NCI-H226 (cell line): Measurements from ENCODE around the gene SNX33.
A peak's percentile ranks its signal among the peaks of the same experiment; 100 is the strongest.
"Not testable (repeated sequence)": the region's sequence is repeated elsewhere in the genome, so short reads cannot be mapped to it uniquely, and the experiment has no call there.

ENCODE experiments used
- DNase-seq: peaks from one replicate; pipeline ENCODE4 v3.0.0-alpha.2; 2015

The SNX33 gene

GRCh38 chr15:75647370-75648155, at the start of gene SNX33:
SNX33 (plus strand) TSS chr15:75647912; CDS start chr15:75649103, 1,191 bp downstream.
- peak; percentile 93 for DNase-seq

GRCh38 chr15:75598361-75598760, 49.4 kb upstream of the SNX33 start:
- DNase-seq, result no peak

DNA sequence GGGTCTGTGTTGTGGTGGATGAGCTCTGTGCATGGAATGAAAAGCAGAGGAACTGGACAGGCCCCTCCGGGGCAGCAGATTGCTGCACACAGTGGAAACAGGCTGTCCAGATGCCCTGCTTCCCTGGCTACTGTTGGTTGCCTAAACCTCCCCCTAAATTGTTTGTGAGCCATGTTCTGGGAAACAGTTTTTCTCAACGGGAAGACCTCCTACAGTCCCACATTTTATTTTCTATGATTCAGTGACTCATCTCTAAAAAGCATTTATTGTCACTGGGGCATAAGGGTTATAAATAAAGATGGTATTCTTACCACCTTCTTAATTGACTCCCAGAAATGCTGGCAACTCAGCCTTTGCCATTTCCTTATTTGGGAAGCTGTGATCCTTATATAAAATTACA, 48.3 kb upstream of the SNX33 start:
- no peak for DNase-seq

DNA sequence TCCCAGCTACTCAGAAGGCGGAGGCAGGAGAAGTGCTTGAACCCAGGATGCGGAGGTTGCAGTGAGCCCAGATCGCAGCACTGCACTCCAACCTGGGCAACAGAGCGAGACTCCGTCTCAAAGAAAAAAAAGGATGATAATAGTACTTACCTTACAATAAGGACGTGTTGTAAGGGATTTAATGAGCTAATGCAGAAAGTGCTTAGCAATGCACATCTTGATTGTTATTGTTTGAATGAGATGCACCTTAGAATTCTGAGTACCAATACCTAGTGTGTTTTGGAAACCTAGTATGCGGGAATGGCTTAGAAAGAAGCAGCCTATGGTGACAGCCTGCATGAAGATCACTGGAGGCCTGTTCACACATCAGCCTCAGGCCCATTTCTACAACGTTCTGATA, 41.7 kb upstream of the SNX33 start:
- no peak for DNase-seq

GRCh38 chr15:75606711-75607699, 40.7 kb upstream of the SNX33 start:
- DNase-seq, result peak; percentile 48

- DNase-seq, result no peak
These were observed 30.9 kb upstream of the SNX33 start for GRCh38 chr15:75616766-75617165.

GRCh38 chr15:75620058-75620820, 27.5 kb upstream of the SNX33 start:
- DNase-seq, result peak; percentile 77

DNA sequence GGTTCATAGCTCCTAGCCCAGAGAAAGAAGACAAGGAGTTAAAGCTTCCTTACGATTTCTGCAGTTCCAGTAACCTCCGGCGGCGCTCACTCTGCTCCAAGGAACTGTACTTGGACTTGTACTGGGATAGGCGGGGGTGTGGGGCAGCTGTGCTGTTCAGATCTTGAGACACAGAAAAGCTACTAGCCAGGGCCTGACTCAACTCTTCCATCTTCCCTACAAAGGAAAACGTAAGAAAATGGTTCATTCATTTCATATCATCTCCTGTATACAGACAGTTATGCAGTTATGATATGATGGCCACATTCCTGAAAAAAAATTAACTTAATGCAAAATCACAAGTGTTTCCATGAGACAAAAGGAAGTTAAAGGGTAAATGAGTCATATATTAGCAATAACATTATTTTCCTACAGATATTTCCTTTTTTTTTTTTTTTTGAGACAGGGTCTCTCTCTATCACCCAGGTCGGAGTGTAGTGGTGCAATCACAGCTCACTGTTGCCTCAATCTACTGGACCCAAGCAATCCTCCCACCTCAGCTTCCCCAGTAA, 26.8 kb upstream of the SNX33 start:
- DNase-seq, result peak; percentile 93

DNA sequence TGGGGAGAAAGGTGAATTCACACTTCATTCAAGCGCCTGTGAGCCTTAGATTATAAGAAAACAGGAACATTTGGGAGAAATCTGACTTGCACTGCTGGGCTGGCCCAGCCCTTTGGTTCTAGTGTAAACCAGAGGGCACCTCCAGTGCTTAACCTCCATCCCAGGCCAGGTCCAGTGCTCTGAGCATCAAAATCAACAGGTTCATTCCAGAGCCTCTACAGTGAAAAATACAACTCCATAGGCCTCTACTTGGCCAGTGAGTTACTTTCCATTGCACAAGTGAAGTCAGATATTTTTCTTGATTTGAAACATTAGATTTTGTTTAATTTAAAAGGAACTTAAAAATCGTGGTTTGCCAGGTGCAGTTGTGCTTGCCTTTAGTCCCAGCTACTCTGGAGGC, 25.2 kb upstream of the SNX33 start:
- DNase-seq, result no peak

DNA sequence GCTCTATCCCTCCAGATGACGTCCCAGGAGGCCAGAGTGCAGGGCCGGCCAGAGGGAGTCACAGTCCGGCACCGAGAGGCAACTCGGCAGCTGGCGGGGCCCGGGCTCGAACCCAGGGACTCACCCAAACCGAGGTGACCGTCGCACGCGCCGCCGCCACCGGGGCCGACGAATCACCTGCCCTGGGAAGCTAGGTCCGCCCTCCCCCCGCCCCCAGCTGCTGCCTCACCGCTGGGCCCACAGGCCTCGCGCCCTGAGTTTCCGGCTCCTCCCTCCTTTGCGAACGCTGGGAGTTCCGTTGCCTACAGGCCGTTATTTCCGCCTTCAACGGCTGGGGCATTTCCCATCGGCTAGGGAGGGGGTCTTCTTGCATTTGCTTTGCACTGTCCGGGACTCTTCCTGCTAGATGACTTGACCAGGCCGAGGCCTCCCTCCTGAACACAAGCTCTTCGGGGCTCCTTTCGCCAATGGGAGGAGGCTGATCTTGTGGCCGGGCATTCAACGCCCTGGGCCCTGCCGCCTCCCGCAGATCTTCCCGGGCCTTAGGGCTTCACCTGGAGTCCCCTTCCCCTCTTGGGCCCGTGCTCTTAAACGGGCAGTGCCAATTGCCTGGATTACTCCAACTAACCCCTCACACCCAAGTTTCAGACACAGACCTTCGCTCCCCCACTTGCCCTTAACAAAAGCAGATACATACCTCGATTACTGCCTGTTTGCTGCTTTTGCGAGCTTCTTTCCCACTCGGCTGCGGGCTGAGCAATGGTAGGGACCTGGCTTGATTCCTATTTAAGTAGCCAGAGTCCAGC, 22.0 kb upstream of the SNX33 start, which contains the start of gene SNUPN:
SNUPN (minus strand) TSS at position 184 of the 806 bp plus-strand sequence. CDS start 4,674 bp downstream, outside the sequence.
- DNase-seq, result peak; percentile 92

DNA sequence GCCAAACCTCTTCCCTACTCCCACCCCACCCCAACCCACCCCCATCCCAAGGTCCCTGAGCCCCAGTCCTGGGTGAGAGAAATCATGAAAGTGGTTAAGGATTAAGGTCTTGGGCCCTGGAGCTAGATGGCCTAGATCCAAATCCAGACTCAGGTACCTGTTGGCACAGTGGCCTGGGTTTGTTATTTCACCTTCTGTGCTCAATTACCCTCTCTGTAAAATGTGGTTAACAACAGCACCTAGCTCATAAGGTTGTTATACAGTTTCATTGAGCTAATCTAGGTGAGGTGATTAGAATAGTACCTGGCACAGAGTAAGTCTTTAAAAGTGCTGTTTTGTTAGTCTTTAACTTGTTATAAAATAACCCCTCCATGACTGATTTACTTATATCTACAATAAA, 15.8 kb upstream of the SNX33 start:
- no peak for DNase-seq

DNA sequence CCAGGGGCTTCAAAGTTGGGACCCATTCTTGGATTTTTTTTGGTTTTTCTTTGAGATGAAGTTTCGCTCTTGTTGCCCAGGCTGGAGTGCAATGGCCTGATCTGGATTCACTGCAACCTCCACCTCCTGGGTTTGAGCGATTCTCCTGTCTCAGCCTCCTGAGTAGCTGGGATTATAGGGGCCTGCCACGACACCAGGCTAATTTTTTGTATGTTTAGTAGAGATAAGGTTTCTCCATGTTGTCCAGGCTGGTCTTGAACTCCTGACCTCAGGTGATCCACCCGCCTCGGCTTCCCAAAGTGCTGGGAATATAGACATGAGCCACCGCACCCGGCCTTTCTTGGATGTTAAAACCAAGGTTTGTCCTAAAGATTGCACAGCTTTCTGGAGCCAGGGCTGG, 13.8 kb upstream of the SNX33 start:
- DNase-seq, result not testable (repeated sequence)

DNA sequence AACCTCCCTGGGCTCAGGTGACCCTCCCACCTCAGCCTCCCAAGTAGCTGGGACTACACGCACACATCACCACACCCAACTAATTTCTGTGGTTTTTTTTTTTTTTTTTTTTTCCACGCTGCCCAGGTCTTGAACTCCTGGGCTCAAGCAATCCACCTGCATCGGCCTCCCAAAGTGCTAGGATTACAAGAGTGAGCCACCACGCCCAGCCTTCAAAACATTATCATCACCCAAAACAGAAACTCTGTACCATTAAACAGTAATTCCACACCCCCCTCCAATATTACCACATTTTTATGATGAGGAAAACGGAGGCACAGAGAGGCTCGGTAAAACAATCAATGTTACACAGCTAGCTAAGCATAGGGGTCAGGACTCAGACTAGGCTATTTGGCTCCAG, 11.7 kb upstream of the SNX33 start:
- DNase-seq, result no peak

- peak; percentile 1 for DNase-seq
These were observed 10.3 kb upstream of the SNX33 start for GRCh38 chr15:75637245-75638009.

DNA sequence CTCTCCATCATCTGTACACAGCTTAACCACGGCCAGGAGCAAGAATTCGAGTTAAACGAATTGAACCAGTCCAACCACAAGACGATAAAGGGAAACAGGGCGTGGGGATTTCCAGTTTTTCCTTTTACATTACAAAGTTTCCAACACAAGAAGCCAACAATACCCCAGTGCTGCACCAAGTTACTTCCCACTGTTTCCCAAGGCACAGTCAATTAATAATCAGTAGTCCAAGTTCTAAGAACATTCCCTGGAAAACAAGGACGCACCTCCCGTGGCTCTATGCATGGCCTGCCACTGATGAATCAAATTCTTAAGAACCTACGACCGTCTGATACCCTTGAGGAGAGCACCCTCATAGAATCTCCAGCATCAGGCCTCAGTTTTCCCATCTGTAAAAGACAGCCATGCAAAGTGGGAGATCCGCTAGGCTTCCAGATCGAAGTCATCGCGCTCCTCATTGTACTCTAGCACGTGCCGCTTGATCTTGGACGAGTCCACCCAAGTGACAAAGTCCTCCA, 8.5 kb upstream of the SNX33 start:
- DNase-seq, result peak; percentile 6

DNA sequence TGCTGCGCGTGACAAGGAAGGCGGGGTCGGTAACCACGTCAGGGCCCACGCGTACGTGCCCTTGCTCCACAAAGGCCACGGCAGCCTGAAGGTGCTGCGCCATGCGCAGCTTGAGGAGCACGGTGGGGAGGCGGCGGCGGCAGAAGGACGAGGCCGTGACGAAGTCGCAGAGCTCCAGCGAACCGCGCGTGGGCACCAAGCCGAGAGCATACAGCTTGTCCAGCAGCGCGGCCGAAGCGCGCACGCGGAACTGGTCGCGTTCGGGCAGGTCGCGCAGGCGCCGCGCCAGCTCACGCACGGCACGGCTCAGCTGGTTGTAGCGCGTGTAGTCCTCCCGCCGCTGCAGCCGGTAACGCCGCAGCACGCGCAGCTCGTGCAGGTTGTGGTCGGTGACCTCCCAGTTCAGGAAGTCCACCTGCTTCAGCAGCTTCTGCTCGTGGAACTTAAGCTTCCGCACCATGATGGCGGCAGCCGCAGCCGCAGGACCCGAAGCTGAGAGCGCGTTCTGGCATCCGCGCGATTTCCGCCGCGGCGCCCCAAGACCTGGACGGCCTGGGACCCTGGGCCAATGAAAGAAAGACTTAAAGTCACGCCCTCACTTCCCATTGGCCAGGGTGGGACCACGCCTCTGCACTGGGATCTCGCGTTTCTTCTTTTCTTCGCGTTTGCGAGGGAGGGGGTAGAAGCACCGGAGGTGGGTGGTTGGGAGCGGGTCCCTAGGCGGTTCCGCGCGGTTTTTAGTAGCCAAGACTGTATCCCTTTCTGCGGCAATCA, 7.8 kb upstream of the SNX33 start, which contains the start of gene IMP3:
IMP3 (minus strand) TSS at position 516 of the 774 bp plus-strand sequence; CDS start at position 460, 56 bp downstream.
- DNase-seq, result peak; percentile 99

DNA sequence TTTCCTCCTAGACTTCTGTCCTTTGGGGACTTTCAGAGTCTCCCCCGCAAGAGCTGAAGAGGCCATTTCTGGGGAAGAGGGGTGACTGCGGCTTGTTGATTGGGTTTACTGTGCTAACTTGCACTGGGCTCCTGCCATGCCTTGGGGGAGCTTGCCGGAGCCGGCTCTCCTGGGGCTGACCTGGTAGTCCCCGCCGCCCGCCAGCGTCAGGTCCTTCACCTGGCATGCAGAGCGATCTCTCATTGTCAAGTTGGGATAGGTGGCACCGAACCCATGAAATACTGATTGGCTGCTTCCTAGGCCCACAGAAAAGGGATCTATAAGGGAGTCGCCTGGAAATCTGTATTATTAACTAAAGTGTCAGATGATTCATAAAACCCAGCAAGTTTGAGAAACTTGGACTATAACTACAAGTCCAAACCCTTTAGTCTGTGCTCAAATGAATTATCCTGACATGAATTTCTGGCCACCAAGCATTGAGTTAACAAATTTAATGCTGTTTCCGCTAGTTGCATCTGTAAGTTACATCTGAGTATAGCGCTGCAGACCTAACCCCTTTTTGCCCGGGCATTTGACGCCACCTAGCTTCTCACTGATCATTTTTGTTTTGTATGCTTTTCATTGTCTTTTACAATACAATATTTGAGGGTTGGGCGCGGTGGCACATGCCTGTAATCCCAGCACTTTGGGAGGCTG, 7.1 kb upstream of the SNX33 start:
- peak; percentile 7 for DNase-seq

DNA sequence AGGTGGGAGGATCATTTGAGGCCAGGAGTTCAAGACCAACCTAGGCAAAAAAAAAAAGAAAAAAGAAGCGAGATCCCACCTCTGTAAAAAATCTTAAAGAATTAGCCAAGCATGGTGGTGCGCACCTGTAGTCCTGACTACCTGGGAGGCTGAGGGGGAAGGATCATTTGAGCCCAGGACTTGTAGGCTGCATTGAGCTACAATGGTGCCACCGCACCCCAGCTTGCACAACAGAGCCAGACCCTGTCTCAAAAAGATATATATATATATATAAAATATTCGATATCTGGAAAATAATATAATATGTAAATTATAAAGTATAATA, 6.6 kb upstream of the SNX33 start:
- DNase-seq, result no peak

- DNase-seq, result no peak
These were observed 6.1 kb upstream of the SNX33 start for GRCh38 chr15:75641603-75642002.
